IMR-90 (cell line): ENCODE measurements around the gene GRB14. TPM values are rescaled to one million over a fixed set of nuclear protein-coding genes. Genes with fewer than 3 reads are reported as not detected.
"Not testable (repeated sequence)": the region's sequence is repeated elsewhere in the genome, so short reads cannot be mapped to it uniquely, and the experiment has no call there.

ENCODE experiments used
- ATAC-seq: fragments of 200-7000 bp; cut with Tn5 transposase; 2 replicates; pipeline ENCODE4 v1.9.1; 2020; ENCODE audit warnings: low read depth, mild to moderate bottlenecking, moderate library complexity
- BruUV-seq: library from RNA; stranded (reverse); fragments of 400-500 nt; replicated peaks from 2 replicates; lab custom pipeline; 2021; lab: Mats Ljungman, UMichigan
- CTCF ChIA-PET: fragments of 300-600 bp; formaldehyde crosslinking; extraction: SDS; loops from one replicate; lab custom pipeline; 2021; ENCODE audit warnings: antibody characterized with exemption; lab: Yijun Ruan, JAX
- POLR2A ChIA-PET: fragments of 300-600 bp; sonication (Branson Sonifier 250); formaldehyde crosslinking; loops from one replicate; lab custom pipeline; 2022; ENCODE audit warnings: antibody characterized with exemption; ENCODE audit not compliant: unreplicated experiment; lab: Charles Lee
- DNase-seq: peaks from one replicate; pipeline ENCODE4 v3.0.0; 2013
- H2AFZ ChIP-seq: replicated peaks from 2 replicates; pipeline ENCODE3; 2013; ENCODE audit warnings: low read length, mild to moderate bottlenecking; ENCODE audit not compliant: poor library complexity
- H2AK5ac ChIP-seq: 2 replicates; pipeline ENCODE4 v1.6.1; 2013; ENCODE audit warnings: low read depth, low read length, inconsistent platforms
- H2AK9ac ChIP-seq: replicated peaks from 2 replicates; pipeline ENCODE3; 2013; ENCODE audit warnings: mild to moderate bottlenecking, low read depth, low read length, moderate library complexity; ENCODE audit not compliant: poor library complexity
- H2BK120ac ChIP-seq: 2 replicates; pipeline ENCODE4 v1.6.1; 2013; ENCODE audit warnings: low read depth, low read length, inconsistent platforms
- H2BK15ac ChIP-seq: 3 replicates; pipeline ENCODE4 v1.6.1; 2013; ENCODE audit warnings: low read depth, low read length, inconsistent platforms
- H2BK20ac ChIP-seq: 2 replicates; pipeline ENCODE4 v1.6.1; 2013; ENCODE audit warnings: low read depth, mild to moderate bottlenecking, inconsistent platforms, low read length, moderate library complexity
- H2BK5ac ChIP-seq: 2 replicates; pipeline ENCODE4 v1.6.1; 2013; ENCODE audit warnings: mild to moderate bottlenecking, low read depth, low read length, inconsistent platforms; ENCODE audit not compliant: poor library complexity, severe bottlenecking
- H3K14ac ChIP-seq: replicated peaks from 2 replicates; pipeline ENCODE4 v1.6.1; 2013; ENCODE audit warnings: low read depth, low read length, inconsistent platforms
- H3K18ac ChIP-seq: 2 replicates; pipeline ENCODE4 v1.6.1; 2013; ENCODE audit warnings: low read depth, low read length, control low read depth
- H3K23ac ChIP-seq: 2 replicates; pipeline ENCODE4 v1.6.1; 2013; ENCODE audit warnings: low read depth, low read length, inconsistent platforms
- H3K27ac ChIP-seq: 2 replicates; pipeline ENCODE4 v1.5.1; 2013; ENCODE audit warnings: mild to moderate bottlenecking, control low read depth, low read length; ENCODE audit not compliant: insufficient read depth
- H3K27me3 ChIP-seq: 2 replicates; pipeline ENCODE4 v1.6.1; 2013; ENCODE audit warnings: low read length; ENCODE audit not compliant: control insufficient read depth, insufficient read depth
- H3K36me3 ChIP-seq: 2 replicates; pipeline ENCODE4 v1.6.1; 2013; ENCODE audit warnings: low read length, mixed read lengths; ENCODE audit not compliant: control insufficient read depth, insufficient read depth
- H3K4ac ChIP-seq: 2 replicates; pipeline ENCODE4 v1.6.1; 2013; ENCODE audit warnings: low read depth, low read length, inconsistent platforms
- H3K4me1 ChIP-seq: 2 replicates; pipeline ENCODE4 v1.6.1; 2013; ENCODE audit warnings: low read length, mixed read lengths; ENCODE audit not compliant: control insufficient read depth, insufficient read depth
- H3K4me2 ChIP-seq: 2 replicates; pipeline ENCODE4 v1.6.1; 2013; ENCODE audit warnings: low read depth, mild to moderate bottlenecking, control low read depth, low read length, moderate library complexity
- H3K4me3 ChIP-seq: 2 replicates; pipeline ENCODE4 v1.5.1; 2013; ENCODE audit warnings: low read depth, mild to moderate bottlenecking, control low read depth, low read length, moderate library complexity; ENCODE audit not compliant: insufficient read depth
- H3K56ac ChIP-seq: 2 replicates; pipeline ENCODE4 v1.6.1; 2013; ENCODE audit warnings: low read length, inconsistent platforms; ENCODE audit not compliant: insufficient read depth; ENCODE audit errors: extremely low read depth
- H3K79me1 ChIP-seq, 2 experiments: 2 replicates each; pipeline ENCODE4 v1.6.1; 2013; ENCODE audit warnings: low read length in 2 of 2, inconsistent platforms in 1 of 2, low read depth in 1 of 2
- H3K9ac ChIP-seq: 2 replicates; pipeline ENCODE4 v1.6.1; 2013; ENCODE audit warnings: low read depth, low read length, control low read depth
- H3K9me1 ChIP-seq: 2 replicates; pipeline ENCODE4 v1.6.1; 2013; ENCODE audit warnings: low read length, inconsistent platforms; ENCODE audit not compliant: insufficient read depth
- H3K9me3 ChIP-seq: 2 replicates; pipeline ENCODE4 v1.6.1; 2013; ENCODE audit warnings: low read length; ENCODE audit not compliant: control insufficient read depth, insufficient read depth
- H4K20me1 ChIP-seq: 2 replicates; pipeline ENCODE4 v1.6.1; 2013; ENCODE audit warnings: low read length, inconsistent platforms; ENCODE audit not compliant: insufficient read depth
- H4K5ac ChIP-seq: 2 replicates; pipeline ENCODE4 v1.6.1; 2013; ENCODE audit warnings: mild to moderate bottlenecking, low read depth, low read length, control low read depth
- H4K8ac ChIP-seq, 2 experiments: 2 replicates each; pipeline ENCODE4 v1.6.1; 2013; ENCODE audit warnings: low read depth in 2 of 2, low read length in 2 of 2, control low read depth in 1 of 2, inconsistent platforms in 1 of 2
- H4K91ac ChIP-seq: 2 replicates; pipeline ENCODE4 v1.6.1; 2013; ENCODE audit warnings: low read depth, low read length, inconsistent platforms; ENCODE audit not compliant: insufficient read depth
- WGBS, 2 experiments: methylation state at CpG; one replicate each; pipeline versions ENCODE4 v1.1.5 to v1.1.7; 2013; ENCODE audit warnings: missing lambda C conversion rate in 2 of 2; ENCODE audit not compliant: insufficient read length in 1 of 2; ENCODE audit errors: extremely low coverage in 2 of 2; 5-methylcytosine and 5-hydroxymethylcytosine counted together
- dilution Hi-C: fragments of 300-500 bp; cut with HindIII; formaldehyde crosslinking; loops from one replicate; pipeline ENCODE4 v1.14.3; 2018; ENCODE audit warnings: low sequenced_read_pairs; ENCODE audit not compliant: unreplicated experiment
- in situ Hi-C: fragments of 300-500 bp; cut with MboI; formaldehyde crosslinking; loops from 3 replicates; pipeline ENCODE4 v1.14.3; 2019; ENCODE audit warnings: low sequenced_read_pairs, inconsistent platforms, mixed read lengths
- intact Hi-C: fragments of 100-400 bp; cut with micrococcal nuclease; formaldehyde crosslinking; loops from 2 replicates; pipeline ENCODE4 v1.10.0; 2022
- polyA plus RNA-seq, 3 experiments: library from polyadenylated mRNA; depleted of rRNA; stranded (reverse); fragments of >200 nt; gene quantifications; 2 replicates each; pipeline ENCODE4 v1.2.3, GENCODE V29; 2012; ENCODE audit warnings: low replicate concordance in 1 of 3
- total RNA-seq: library from RNA; depleted of rRNA; stranded (reverse); fragments of >200 nt; gene quantifications from 2 replicates; pipeline ENCODE4 v1.2.3, GENCODE V29; 2012

GRB14 gene
- total and polyA plus RNA-seq, 2 of the 4 experiments (the other 2 are of a cell fraction), result not detected

- H4K91ac ChIP-seq, H3K4ac ChIP-seq, H3K4me1 ChIP-seq, H3K56ac ChIP-seq, H2AK9ac ChIP-seq, dilution Hi-C loops, H4K8ac ChIP-seq, H3K27ac ChIP-seq, H3K27me3 ChIP-seq, H3K9me3 ChIP-seq, H4K5ac ChIP-seq, POLR2A ChIA-PET, CTCF ChIA-PET, in situ Hi-C loops, H2BK15ac ChIP-seq, H3K23ac ChIP-seq, H3K18ac ChIP-seq, BruUV-seq, H3K14ac ChIP-seq, H2AK5ac ChIP-seq, H3K9ac ChIP-seq, DNase-seq, H3K9me1 ChIP-seq, ATAC-seq, H3K4me2 ChIP-seq, H2BK20ac ChIP-seq, H2AFZ ChIP-seq, H3K79me1 ChIP-seq, H4K20me1 ChIP-seq, H2BK5ac ChIP-seq, H3K36me3 ChIP-seq, H2BK120ac ChIP-seq, H3K4me3 ChIP-seq, intact Hi-C loops: not testable (repeated sequence)
- no CpG with 5 or more reads among the region's 3 CpGs for WGBS, 2 experiments
Observed at GRCh38 chr2:164628319-164628718, 7.0 kb upstream of the GRB14 start.
